ENCODE data around the gene LMO7. TPM values are rescaled to one million over a fixed set of nuclear protein-coding genes. Genes with fewer than 3 reads are reported as not detected.

The LMO7 gene
- total and polyA plus RNA-seq, 2 of the 13 experiments (the other 11 are each of a cell fraction or from before 2014, with no cell fraction given), result 34.0 to 121 TPM

DNA sequence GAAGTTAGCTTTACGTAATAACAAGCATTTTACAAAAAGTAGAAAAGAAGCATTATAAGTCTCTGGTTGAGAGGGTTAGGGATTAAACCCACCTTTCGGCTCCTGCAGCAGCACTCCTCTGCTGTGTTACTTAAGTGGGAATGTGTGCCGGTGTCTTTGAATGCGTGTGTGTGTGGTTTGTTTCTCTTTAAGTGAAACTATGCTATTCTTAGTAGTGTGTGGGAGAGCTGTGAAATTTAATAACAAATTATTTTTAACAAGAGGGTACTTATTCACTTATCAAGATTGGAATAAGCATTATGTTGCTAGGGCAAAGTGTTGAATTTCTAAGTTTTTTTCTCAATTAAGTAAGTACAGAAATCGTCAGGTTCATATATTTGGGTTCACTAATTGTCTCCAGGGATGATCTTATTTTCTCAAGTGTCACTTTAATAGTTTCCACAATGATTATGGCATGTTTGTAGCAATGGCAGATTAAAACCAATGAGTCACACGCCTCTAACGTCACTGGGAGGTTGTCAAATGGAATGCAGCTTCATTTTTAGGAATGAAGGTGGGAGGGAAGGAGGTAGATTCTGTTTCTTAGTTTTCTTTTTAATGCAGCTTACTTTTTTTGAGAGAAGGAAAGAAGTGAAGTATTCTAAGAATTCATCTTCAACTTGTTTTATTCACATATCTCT, 151.3 kb downstream of the LMO7 start:
- no peak overlapping the region for H3K4me3 ChIP-seq (replicated peaks in 1 of 3; ENCODE audit: insufficient read depth in 1 of 3, low read depth in 2 of 3, low read length in 3 of 3)
- H3K27ac ChIP-seq (ENCODE audit: extremely low read length, insufficient read depth, low read length), result no peak overlapping the region
- in situ Hi-C loops (cut with HindIII; ENCODE audit: extremely low pct_ligation_motif_present, low pct_unique_long_range_greater_than_20kb) (no loop called here), intact Hi-C loops (cut with micrococcal nuclease; ENCODE audit: unreplicated experiment) (no loop called here)
- no peak overlapping the region for H3K9ac ChIP-seq (ENCODE audit: insufficient read depth, low read depth, low read length)
- H3K27me3 ChIP-seq (ENCODE audit: control insufficient read depth in 1 of 2, insufficient read depth in 2 of 2, low read length in 2 of 2), result no peaks in the 10 kb centered on the region
- WGBS (ENCODE audit: low lambda C conversion rate), result 92% methylated on average over 7 of the region's 7 CpGs
- ChIA-PET CTCF (ENCODE audit: low intra/inter-chr PET ratio, low total read pairs) (no interaction called here), POLR2A (no interaction called here)
- H2AFZ ChIP-seq (ENCODE audit: low read length), result no peak overlapping the region
- peaks cover 75% of the 10 kb centered on the region for H3K4me1 ChIP-seq (ENCODE audit: insufficient read depth, low read length)
- DNase-seq (ENCODE audit: low spot score) (no peak), ATAC-seq (no peak), FAIRE-seq (no peak)
- H3K36me3 ChIP-seq (replicated peaks in 1 of 2; ENCODE audit: control insufficient read depth in 1 of 2, insufficient read depth in 2 of 2, low read length in 2 of 2), result peaks cover 7 to 10% of the 10 kb centered on the region in 2 experiments; a peak in 4 of 5 replicates
- peaks cover 13% of the 10 kb centered on the region for H4K20me1 ChIP-seq (ENCODE audit: insufficient read depth, low read length)
- H3K9me3 ChIP-seq (ENCODE audit: low read length), result peaks cover 1% of the 10 kb centered on the region; the same call in 1 of the 2 replicates
- no TSS peak for BruUV-seq (replicated peaks)
- H3K4me2 ChIP-seq (ENCODE audit: low read depth, low read length), result no peak overlapping the region
- no peak for TF ChIP-seq CC2D1A (CRISPR knock-in tag; IDR thresholded peaks at IDR 0.05)
- H3K79me2 ChIP-seq (ENCODE audit: insufficient read depth, low read length), result peaks cover 98% of the 10 kb centered on the region

DNA sequence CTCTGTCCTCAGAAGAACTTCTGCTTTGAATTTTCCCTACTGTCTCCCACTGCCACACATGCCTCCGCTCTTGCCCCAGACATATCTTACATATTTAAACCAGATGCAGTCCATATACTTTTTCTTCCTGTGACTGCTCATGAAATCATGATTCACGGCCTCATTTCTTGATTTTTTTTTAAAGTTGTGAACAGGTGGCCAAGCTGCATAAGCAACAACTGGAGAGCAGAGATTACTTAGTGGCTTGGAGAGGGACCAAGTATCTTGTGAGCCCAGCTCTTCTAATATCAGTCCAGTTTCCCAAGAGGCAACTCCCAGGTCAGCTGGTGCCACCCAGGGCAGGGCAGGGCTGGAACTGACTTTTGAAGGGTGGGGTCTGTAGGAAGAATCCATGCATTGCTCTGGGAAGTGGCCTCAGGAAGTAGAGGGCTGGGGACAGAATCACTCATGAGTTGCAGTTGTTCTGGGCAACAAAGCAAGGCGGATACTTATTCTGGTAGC, 152.4 kb downstream of the LMO7 start:
- 97% methylated on average over 3 of the region's 3 CpGs for WGBS (ENCODE audit: low lambda C conversion rate)
- Histone ChIP-seq H3K27me3 (ENCODE audit: control insufficient read depth in 1 of 2, insufficient read depth in 2 of 2, low read length in 2 of 2) (no peaks in the 10 kb centered on the region), H3K4me2 (ENCODE audit: low read depth, low read length) (no peak overlapping the region), H3K36me3 (replicated peaks in 1 of 2; ENCODE audit: control insufficient read depth in 1 of 2, insufficient read depth in 2 of 2, low read length in 2 of 2) (peaks cover 4 to 5% of the 10 kb centered on the region in 2 experiments; a peak in 2 of 5 replicates), H2AFZ (ENCODE audit: low read length) (no peak overlapping the region), H3K79me2 (ENCODE audit: insufficient read depth, low read length) (peaks cover 90% of the 10 kb centered on the region), H3K4me3 (replicated peaks in 1 of 3; ENCODE audit: insufficient read depth in 1 of 3, low read depth in 2 of 3, low read length in 3 of 3) (no peak overlapping the region), H3K27ac (ENCODE audit: extremely low read length, insufficient read depth, low read length) (peak overlapping the region; percentile 14), H3K4me1 (ENCODE audit: insufficient read depth, low read length) (peaks cover 75% of the 10 kb centered on the region), H4K20me1 (ENCODE audit: insufficient read depth, low read length) (peaks cover 3% of the 10 kb centered on the region; the same call in 1 of the 2 replicates), H3K9ac (ENCODE audit: insufficient read depth, low read depth, low read length) (no peak overlapping the region), H3K9me3 (ENCODE audit: low read length) (no peaks in the 10 kb centered on the region)
- FAIRE-seq (no peak), ATAC-seq (no peak), DNase-seq (ENCODE audit: low spot score) (no peak)
- CTCF ChIA-PET (ENCODE audit: low intra/inter-chr PET ratio, low total read pairs), result no interaction called here
- intact Hi-C loops (cut with micrococcal nuclease; ENCODE audit: unreplicated experiment), result no loop called here
- POLR2A ChIA-PET, result interaction anchor here (6.7 kb wide), 1 partner anchor 26 kb away, joined by 78 read pairs; no protein-coding TSS in a partner anchor
- in situ Hi-C loops (cut with HindIII; ENCODE audit: extremely low pct_ligation_motif_present, low pct_unique_long_range_greater_than_20kb), result no loop called here
- no TSS peak for BruUV-seq (replicated peaks)
- TF ChIP-seq TBL1XR1 (IDR thresholded peaks at IDR 0.05; ENCODE audit: borderline replicate concordance, low read length, partially characterized antibody) (no peak), HNRNPUL1 (IDR thresholded peaks at IDR 0.05; ENCODE audit: low read depth, low read length) (no peak), MLLT10 (CRISPR knock-in tag; IDR thresholded peaks at IDR 0.05) (no peak), ZNF720 (CRISPR knock-in tag; IDR thresholded peaks at IDR 0.05) (no peak), SRSF4 (IDR thresholded peaks at IDR 0.05; ENCODE audit: low read depth, low read length, poor library complexity, severe bottlenecking) (no peak), MAF1 (CRISPR knock-in tag; IDR thresholded peaks at IDR 0.05; ENCODE audit: borderline replicate concordance) (no peak)
- TF ChIP-seq, protein P1, sequence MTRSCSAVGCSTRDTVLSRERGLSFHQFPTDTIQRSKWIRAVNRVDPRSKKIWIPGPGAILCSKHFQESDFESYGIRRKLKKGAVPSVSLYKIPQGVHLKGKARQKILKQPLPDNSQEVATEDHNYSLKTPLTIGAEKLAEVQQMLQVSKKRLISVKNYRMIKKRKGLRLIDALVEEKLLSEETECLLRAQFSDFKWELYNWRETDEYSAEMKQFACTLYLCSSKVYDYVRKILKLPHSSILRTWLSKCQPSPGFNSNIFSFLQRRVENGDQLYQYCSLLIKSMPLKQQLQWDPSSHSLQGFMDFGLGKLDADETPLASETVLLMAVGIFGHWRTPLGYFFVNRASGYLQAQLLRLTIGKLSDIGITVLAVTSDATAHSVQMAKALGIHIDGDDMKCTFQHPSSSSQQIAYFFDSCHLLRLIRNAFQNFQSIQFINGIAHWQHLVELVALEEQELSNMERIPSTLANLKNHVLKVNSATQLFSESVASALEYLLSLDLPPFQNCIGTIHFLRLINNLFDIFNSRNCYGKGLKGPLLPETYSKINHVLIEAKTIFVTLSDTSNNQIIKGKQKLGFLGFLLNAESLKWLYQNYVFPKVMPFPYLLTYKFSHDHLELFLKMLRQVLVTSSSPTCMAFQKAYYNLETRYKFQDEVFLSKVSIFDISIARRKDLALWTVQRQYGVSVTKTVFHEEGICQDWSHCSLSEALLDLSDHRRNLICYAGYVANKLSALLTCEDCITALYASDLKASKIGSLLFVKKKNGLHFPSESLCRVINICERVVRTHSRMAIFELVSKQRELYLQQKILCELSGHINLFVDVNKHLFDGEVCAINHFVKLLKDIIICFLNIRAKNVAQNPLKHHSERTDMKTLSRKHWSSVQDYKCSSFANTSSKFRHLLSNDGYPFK (CRISPR knock-in tag; IDR thresholded peaks at IDR 0.05; ENCODE audit: borderline replicate concordance), result no peak
- TF ChIP-seq, protein P2, sequence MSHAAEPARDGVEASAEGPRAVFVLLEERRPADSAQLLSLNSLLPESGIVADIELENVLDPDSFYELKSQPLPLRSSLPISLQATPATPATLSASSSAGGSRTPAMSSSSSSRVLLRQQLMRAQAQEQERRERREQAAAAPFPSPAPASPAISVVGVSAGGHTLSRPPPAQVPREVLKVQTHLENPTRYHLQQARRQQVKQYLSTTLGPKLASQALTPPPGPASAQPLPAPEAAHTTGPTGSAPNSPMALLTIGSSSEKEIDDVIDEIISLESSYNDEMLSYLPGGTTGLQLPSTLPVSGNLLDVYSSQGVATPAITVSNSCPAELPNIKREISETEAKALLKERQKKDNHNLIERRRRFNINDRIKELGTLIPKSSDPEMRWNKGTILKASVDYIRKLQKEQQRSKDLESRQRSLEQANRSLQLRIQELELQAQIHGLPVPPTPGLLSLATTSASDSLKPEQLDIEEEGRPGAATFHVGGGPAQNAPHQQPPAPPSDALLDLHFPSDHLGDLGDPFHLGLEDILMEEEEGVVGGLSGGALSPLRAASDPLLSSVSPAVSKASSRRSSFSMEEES (CRISPR knock-in tag; IDR thresholded peaks at IDR 0.05), result no peak
- TF ChIP-seq, protein P3, sequence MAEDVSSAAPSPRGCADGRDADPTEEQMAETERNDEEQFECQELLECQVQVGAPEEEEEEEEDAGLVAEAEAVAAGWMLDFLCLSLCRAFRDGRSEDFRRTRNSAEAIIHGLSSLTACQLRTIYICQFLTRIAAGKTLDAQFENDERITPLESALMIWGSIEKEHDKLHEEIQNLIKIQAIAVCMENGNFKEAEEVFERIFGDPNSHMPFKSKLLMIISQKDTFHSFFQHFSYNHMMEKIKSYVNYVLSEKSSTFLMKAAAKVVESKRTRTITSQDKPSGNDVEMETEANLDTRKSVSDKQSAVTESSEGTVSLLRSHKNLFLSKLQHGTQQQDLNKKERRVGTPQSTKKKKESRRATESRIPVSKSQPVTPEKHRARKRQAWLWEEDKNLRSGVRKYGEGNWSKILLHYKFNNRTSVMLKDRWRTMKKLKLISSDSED (CRISPR knock-in tag; IDR thresholded peaks at IDR 0.05), result no peak

Measured in HepG2 (cell line).